ENCODE data around the gene ARHGEF18.

ARHGEF18 gene

DNA sequence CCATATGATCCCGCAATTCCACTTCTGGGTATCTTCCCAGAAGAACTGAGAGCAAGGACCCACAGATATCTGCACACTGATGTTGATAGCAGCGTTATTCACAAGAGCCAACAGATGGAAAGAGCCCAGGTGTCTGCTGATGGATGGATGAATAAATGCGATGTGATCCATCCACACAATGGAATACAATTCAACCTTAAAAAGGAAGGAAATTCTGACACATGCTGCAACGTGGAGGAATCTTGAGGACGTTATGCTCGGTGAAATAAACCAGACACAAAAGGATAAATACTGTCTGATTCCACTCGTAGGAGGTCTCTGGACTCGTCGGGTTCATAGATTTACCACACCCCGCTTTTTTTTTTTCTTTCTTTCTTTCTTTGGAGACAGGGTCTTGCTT lies 21.8 kb downstream of the ARHGEF18 start:
- DNase-seq (ENCODE audit: low read depth): no peak
- no peak for TF ChIP-seq CTCF (IDR thresholded peaks at IDR 0.05; ENCODE audit: control insufficient read depth, insufficient read depth, low read depth, low read length, missing control alignments)
- no peak overlapping the region for H3K4me3 ChIP-seq (ENCODE audit: control insufficient read depth, low read depth, low read length)

- DNase-seq (ENCODE audit: low read depth): no peak
- no peak for TF ChIP-seq CTCF (IDR thresholded peaks at IDR 0.05; ENCODE audit: control insufficient read depth, insufficient read depth, low read depth, low read length, missing control alignments)
- no peak overlapping the region for H3K4me3 ChIP-seq (ENCODE audit: control insufficient read depth, low read depth, low read length)
Observed at GRCh38 chr19:7371001-7371400, 22.3 kb downstream of the ARHGEF18 start.

- DNase-seq (ENCODE audit: low read depth): no peak
- no peak for TF ChIP-seq CTCF (IDR thresholded peaks at IDR 0.05; ENCODE audit: control insufficient read depth, insufficient read depth, low read depth, low read length, missing control alignments)
- no peak overlapping the region for H3K4me3 ChIP-seq (ENCODE audit: control insufficient read depth, low read depth, low read length)
Observed at GRCh38 chr19:7372810-7373209, 24.1 kb downstream of the ARHGEF18 start.

DNA sequence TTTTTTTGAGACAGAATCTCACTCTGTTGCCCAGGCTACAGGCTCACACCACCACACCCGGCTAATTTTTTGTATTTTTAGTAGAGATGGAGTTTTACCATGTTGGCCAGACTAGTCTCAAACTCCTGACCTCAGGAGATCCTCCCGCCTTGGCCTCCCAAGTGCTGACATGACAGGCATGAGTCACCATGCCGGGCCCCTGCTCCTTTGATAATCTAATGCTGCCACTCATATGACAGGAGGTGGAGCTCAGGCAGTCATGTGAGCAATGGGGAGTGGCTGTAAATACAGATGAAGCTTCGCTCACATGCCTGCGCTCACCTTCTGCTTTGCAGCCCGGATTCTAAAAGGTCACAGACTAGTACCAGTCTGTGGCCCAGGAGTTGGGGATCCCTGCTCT lies 25.1 kb downstream of the ARHGEF18 start:
- no peak for DNase-seq (ENCODE audit: low read depth)
- no peak for TF ChIP-seq CTCF (IDR thresholded peaks at IDR 0.05; ENCODE audit: control insufficient read depth, insufficient read depth, low read depth, low read length, missing control alignments)
- no peak overlapping the region for H3K4me3 ChIP-seq (ENCODE audit: control insufficient read depth, low read depth, low read length)

GRCh38 chr19:7376151-7376852 lies 27.6 kb downstream of the ARHGEF18 start:
- TF ChIP-seq CTCF (IDR thresholded peaks at IDR 0.05; ENCODE audit: control insufficient read depth, insufficient read depth, low read depth, low read length, missing control alignments): no peak
- DNase-seq (ENCODE audit: low read depth): no peak
- no peak overlapping the region for H3K4me3 ChIP-seq (ENCODE audit: control insufficient read depth, low read depth, low read length)

GRCh38 chr19:7377196-7377595 lies 28.5 kb downstream of the ARHGEF18 start:
- TF ChIP-seq CTCF (IDR thresholded peaks at IDR 0.05; ENCODE audit: control insufficient read depth, insufficient read depth, low read depth, low read length, missing control alignments): no peak
- no peak overlapping the region for H3K4me3 ChIP-seq (ENCODE audit: control insufficient read depth, low read depth, low read length)
- no peak for DNase-seq (ENCODE audit: low read depth)

DNA sequence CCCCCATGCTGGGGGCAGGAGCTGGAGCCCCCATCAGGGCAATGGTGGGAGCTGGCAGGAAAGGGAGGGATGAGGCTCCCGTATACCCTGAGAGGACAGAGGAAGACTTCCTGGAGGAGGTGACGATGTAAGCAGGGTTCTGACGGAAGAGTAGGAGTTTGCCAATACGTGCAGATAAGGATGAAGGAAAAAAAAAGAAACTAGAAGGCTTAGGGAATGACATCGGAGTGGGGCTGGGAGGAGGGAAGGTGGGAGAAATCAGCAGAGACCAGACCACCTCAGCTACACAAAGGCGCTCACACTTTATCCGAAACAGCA lies 32.3 kb downstream of the ARHGEF18 start:
- no peak for DNase-seq (ENCODE audit: low read depth)
- no peak for TF ChIP-seq CTCF (IDR thresholded peaks at IDR 0.05; ENCODE audit: control insufficient read depth, insufficient read depth, low read depth, low read length, missing control alignments)
- no peak overlapping the region for H3K4me3 ChIP-seq (ENCODE audit: control insufficient read depth, low read depth, low read length)
